NCI-H524 treated with DMSO at 0.1 percent for 48 hours (cell line): ENCODE measurements around the gene SH3GLB2.
"Not testable (repeated sequence)": the region's sequence is repeated elsewhere in the genome, so short reads cannot be mapped to it uniquely, and the experiment has no call there.

Experiments used
- DNase-seq: peaks from one replicate; lab custom pipeline; 2025; lab: John Stamatoyannopoulos, UW

The SH3GLB2 gene

GRCh38 chr9:128998462-128998861, 29.7 kb downstream of the SH3GLB2 start:
- DNase-seq = no peak

- DNase-seq = no peak
These were observed 32.3 kb downstream of the SH3GLB2 start for GRCh38 chr9:128995791-128996190.

GRCh38 chr9:128992995-128993394, 35.1 kb downstream of the SH3GLB2 start:
- DNase-seq = no peak

- DNase-seq = no peak
These were observed 40.3 kb downstream of the SH3GLB2 start for GRCh38 chr9:128987805-128988204.

GRCh38 chr9:128986671-128987070, 41.5 kb downstream of the SH3GLB2 start:
- DNase-seq = no peak

GRCh38 chr9:128983536-128983935, 44.6 kb downstream of the SH3GLB2 start:
- DNase-seq = no peak

- no peak for DNase-seq
These were observed 49.0 kb downstream of the SH3GLB2 start for GRCh38 chr9:128979111-128979510.

GRCh38 chr9:128972956-128973355, 55.2 kb downstream of the SH3GLB2 start:
- DNase-seq = no peak

- no peak for DNase-seq
These were observed 58.6 kb downstream of the SH3GLB2 start for GRCh38 chr9:128969491-128969890.

GRCh38 chr9:128961403-128961802, 66.7 kb downstream of the SH3GLB2 start:
- DNase-seq = not testable (repeated sequence)
